ENCODE measurements around the gene ABTB1.
A peak's percentile ranks its signal among the peaks of the same experiment; 100 is the strongest.

Gene ABTB1

DNA sequence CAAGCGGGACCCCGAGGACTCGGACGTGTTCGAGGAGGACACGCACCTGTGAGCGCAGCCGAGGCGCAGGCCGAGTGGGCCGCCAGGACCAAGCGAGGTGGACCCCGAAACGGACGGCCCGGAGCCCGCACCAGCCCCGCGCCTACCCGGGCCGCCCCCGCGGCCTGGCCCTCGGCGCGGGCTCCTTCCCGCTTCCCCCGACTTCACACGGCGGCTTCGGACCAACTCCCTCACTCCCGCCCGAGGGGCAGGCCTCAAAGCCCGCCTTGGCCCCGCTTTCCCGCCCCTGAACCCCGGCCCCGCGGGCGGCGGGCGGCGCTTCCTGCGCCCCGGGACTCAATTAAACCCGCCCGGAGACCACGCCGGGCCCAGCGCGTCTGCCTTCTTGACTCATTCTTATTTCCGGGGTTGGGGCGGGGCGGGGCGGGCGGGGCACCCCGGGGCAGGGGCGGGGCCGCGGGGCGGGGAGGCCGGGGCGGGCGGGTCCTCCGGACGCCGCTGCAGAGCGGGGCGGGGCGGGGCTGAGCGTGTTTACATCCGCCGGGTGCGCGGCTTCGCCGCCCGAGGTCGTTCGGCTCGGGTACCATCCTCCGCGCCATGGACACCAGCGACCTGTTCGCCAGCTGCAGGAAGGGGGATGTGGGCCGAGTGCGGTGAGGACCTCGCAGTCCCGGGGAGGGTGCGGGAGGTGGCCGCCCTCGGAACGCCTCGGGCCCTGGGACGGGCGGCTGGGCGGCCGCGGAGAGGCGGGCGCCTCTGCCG, at the start of gene ABTB1:
Gene ABTB1, plus strand, starts transcription at position 524 of the 762 bp plus-strand sequence. Its CDS starts 74 bp downstream, at position 598.
- DNase-seq: peak in 50 of 58 donors; percentile 33 to 85 (median 66)

DNA sequence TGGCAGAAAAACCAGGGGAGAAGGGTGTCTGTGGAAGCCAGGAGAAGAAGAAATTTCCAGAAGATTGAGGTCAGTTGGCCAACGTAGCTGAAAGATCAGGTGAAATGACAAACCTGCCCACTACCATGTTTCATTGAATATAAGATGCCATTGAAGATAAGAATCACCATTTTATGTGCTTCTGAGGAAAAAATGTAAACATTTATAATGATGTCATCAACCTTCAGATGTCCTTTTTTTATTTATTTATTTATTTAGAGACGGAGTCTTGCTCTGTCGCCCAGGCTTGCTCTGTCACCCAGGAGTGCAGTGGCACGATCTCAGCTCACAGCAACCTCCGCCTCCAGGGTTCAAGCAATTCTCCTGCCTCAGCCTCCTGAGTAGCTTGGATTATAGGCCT, 48.7 kb upstream of the ABTB1 start:
- DNase-seq: no peak

- DNase-seq: no peak
These were observed 46.9 kb upstream of the ABTB1 start for GRCh38 chr3:127625821-127626220.

- DNase-seq: no peak
These were observed 44.3 kb upstream of the ABTB1 start for GRCh38 chr3:127628426-127628787.

DNA sequence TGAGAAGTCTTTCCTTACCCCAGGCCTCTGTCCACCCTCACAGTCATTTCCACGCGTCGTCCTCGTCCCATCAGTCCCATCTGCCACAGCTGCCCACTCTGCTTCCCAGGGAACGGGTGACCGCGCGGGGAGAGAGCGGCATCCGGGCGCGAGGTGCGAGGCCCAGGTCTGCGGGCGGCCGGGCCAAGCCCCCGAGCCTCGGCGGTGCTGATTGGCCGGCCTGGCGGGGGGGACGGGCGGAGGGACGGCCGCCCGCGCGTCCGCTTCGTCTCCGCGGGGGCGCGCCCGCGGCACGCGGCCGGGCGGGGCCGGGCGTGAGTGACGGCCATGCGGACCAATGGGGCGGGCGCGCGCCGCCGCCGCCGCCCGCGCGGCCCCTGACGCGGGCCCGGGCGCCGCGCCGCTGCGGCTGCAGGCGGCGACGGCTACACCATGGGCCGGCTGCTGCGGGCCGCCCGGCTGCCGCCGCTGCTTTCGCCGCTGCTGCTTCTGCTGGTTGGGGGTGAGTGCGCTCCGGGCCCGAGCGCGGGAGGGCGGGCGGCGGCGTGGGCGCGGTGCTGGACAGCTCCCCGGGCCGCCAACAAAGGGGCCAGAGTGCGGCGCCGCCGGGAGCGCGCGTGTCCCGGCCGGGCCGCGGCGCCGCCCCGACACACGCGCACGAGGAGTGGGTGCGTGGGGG, 43.8 kb upstream of the ABTB1 start, which contains the start of gene PODXL2:
Gene PODXL2, plus strand, starts transcription at position 398 of the 679 bp plus-strand sequence. Its CDS starts 35 bp downstream, at position 433.
- DNase-seq: peak in 46 of 58 donors; percentile 16 to 67 (median 43)

GRCh38 chr3:127629467-127630403, 43.0 kb upstream of the ABTB1 start:
- peak in 24 of 58 donors; percentile 6 to 62 (median 31) for DNase-seq

- no peak for DNase-seq
These were observed 41.7 kb upstream of the ABTB1 start for GRCh38 chr3:127630811-127631714.

- DNase-seq: no peak
These were observed 40.5 kb upstream of the ABTB1 start for GRCh38 chr3:127632035-127632820.

- DNase-seq: no peak
These were observed 38.1 kb upstream of the ABTB1 start for GRCh38 chr3:127634653-127635052.

- DNase-seq: no peak
These were observed 35.2 kb upstream of the ABTB1 start for GRCh38 chr3:127637546-127637945.

DNA sequence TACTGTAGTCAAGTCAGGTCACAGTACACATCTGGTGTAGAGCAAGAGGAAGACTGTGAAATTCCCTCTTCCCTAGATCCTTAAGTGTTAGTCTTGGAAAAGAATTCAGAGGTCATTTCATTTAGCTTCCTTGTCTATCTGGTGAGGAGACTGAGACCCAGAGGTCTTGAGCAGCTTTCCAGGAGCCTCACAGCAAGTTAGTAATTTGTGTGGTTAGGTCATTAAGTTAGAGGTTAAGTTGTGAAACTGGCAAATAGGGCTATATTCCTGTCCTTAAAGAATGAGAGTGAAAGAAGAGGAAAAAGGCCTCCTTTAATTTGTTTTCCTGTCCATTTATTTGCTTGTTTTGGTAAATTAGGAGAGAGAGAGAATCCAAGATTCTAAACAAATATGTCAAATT, 34.8 kb upstream of the ABTB1 start:
- DNase-seq: no peak

- no peak for DNase-seq
These were observed 33.3 kb upstream of the ABTB1 start for GRCh38 chr3:127639173-127640041.

- DNase-seq: no peak
These were observed 32.8 kb upstream of the ABTB1 start for GRCh38 chr3:127640042-127640355.

DNA sequence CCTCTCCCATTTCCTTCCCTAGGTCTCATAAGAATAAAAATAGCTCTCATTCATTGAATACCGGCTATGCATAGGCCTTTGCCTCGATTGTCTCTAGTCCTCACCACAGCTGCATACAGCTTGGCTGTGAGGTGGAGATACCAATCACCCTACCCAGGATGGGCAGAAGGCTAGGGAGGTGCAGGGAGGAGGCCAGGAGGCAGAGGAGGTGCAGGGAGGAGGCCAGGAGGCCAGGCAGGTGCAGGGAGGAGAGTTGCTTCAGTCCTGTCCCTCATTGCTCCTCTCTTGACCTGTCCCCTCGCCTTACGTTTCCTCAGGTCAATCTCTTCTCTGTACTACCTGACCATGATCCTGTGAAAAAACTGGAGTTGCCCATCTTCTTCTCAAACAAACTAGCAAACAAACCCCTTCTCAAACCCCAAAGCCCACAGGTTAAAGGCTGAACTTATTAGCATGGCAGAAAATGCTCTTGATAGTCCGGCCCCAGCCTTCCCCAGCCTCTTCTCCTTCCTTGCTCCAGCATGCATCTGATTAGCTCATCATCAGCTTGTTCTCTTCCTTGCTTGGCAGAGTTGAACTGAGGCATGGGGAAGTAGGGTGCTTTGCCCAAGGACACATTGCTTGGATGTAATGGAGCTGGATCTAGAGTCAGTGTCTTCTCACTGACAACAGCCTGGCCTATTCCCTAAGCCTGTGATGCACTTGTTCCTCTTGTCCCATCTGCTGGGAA, 27.9 kb upstream of the ABTB1 start:
- no peak for DNase-seq

GRCh38 chr3:127645371-127646015, 27.3 kb upstream of the ABTB1 start:
- no peak for DNase-seq

DNA sequence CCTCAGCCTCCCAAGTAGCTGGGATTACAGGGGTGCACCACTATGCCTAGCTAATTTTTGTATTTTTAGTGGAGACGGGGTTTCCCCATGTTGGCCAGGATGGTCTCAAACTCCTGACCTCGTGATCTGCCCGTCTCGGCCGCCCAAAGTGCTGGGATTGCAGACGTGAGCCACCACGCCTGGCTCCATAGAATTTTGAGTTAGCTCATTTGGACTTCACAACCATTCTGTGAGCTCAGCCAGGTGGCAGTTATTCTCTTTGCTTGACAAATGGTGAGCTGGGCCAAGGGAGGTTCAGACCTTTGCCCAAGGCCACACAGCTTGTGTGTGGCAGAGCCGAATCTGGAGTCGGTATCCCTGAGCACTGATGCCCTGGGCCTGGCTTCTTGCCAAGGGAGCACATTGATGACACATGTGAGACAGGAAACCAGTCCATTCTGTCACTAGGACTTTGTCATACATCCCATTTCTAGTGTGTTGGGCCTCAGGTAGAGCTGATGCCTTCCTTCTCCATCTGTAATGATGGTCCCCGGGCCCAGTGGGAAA, 26.2 kb upstream of the ABTB1 start:
- no peak for DNase-seq

DNA sequence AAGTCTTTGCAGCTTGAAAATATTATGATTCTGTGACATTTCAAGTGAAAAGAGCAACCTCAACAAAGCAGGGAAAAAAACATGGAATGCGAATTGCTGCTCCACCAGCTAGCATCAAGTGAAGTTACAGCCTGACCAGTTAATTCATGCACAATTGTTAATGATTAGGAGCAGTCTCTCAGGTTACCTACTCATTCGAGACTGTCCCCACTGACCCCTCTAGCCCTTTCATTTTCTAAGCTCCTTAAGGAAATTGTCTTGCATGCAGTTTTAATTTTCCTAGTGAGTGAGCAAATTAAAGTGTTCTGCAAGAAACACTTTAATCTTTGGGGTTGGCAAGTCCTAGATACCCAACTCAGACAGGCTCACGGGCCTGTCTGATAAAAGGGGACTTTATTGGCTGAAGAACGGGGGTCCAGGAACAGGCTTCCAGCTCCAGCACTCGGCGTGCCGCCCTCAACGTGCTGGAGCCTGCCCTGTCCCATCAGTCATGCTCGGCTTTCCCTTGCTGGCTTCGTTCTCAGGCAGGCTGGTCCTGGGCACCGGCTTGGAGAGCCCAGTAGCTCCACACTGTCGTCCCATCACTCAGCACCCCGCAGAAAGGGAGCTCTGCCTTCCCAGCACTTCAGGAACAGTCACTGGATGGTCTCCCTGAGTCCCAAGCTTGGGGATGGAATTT, 25.4 kb upstream of the ABTB1 start:
- no peak for DNase-seq

Measured in anterior cingulate cortex (tissue), 58 donors.